K562 (cell line): Measurements from ENCODE around the gene RPL7A. TPM values are rescaled to one million over a fixed set of nuclear protein-coding genes. Genes with fewer than 3 reads are reported as not detected.

Experiments used
- ATAC-seq: fragments of 200-7000 bp; cut with Tn5 transposase; 3 replicates; pipeline ENCODE4 v1.9.1; 2020; ENCODE audit warnings: moderate library complexity
- BruUV-seq: library from RNA; stranded (reverse); fragments of 400-500 nt; replicated peaks from 2 replicates; lab custom pipeline; 2021; lab: Mats Ljungman, UMichigan
- CTCF ChIA-PET: fragments of 300-600 bp; formaldehyde crosslinking; extraction: SDS; loops from one replicate; lab custom pipeline; 2021; ENCODE audit warnings: low intra/inter-chr PET ratio; lab: Yijun Ruan, JAX
- POLR2A ChIA-PET: fragments of 300-600, 350-650 bp; sonication (Branson Sonifier 250); formaldehyde crosslinking; extraction: SDS; loops from one replicate; lab custom pipeline; 2021; ENCODE audit warnings: antibody characterized with exemption, inconsistent platforms; lab: Yijun Ruan, JAX
- DNase-seq, 4 experiments: peaks; one replicate each; pipeline versions ENCODE4 v3.0.0 to v3.0.0-alpha.2; 2011 to 2018; ENCODE audit warnings: low spot score in 3 of 4, mixed read lengths in 3 of 4; ENCODE audit errors: extremely low read depth in 1 of 4
- FAIRE-seq: peaks from 2 replicates; lab custom pipeline; 2011; peaks lifted over from hg19 to GRCh38; lab: Jason Lieb, UNC
- H2AFZ ChIP-seq: 2 replicates; pipeline ENCODE4 v1.6.0; 2011; ENCODE audit warnings: low read depth, low read length, control low read depth, inconsistent platforms
- H3K27ac ChIP-seq: fragments of 200-600 bp; 3 replicates; pipeline ENCODE4 v1.8.0; 2011; ENCODE audit warnings: low read depth, mild to moderate bottlenecking, control low read depth, inconsistent platforms, low read length, moderate library complexity, mixed read lengths; ENCODE audit errors: extremely low read depth
- H3K27me3 ChIP-seq, 2 experiments: fragments of 300-600 bp in 1 of 2; 2 replicates in 1 of 2; 3 replicates in 1 of 2; pipeline versions ENCODE4 v1.6.0 to v1.8.0; 2011; ENCODE audit warnings: inconsistent platforms in 2 of 2, low read length in 2 of 2, mild to moderate bottlenecking in 1 of 2, mixed read lengths in 1 of 2, moderate library complexity in 1 of 2; ENCODE audit not compliant: control insufficient read depth in 2 of 2, insufficient read depth in 2 of 2
- H3K36me3 ChIP-seq: fragments of 300-600 bp; 3 replicates; pipeline ENCODE4 v1.8.0; 2011; ENCODE audit warnings: mild to moderate bottlenecking, low read length, inconsistent platforms; ENCODE audit not compliant: control insufficient read depth, insufficient read depth
- H3K4me1 ChIP-seq, 2 experiments: fragments of 200-600 bp in 1 of 2; replicated peaks in 1 of 2; 2 replicates in 1 of 2; 3 replicates in 1 of 2; pipeline versions ENCODE4 v1.5.1 to v1.8.0; 2011; ENCODE audit warnings: inconsistent platforms in 2 of 2, low read length in 2 of 2, mild to moderate bottlenecking in 1 of 2, mixed read lengths in 1 of 2, moderate library complexity in 1 of 2; ENCODE audit not compliant: control insufficient read depth in 2 of 2, insufficient read depth in 2 of 2
- H3K4me2 ChIP-seq: 2 replicates; pipeline ENCODE4 v1.6.1; 2011; ENCODE audit warnings: low read length, control low read depth, inconsistent platforms, mixed read lengths; ENCODE audit not compliant: insufficient read depth
- H3K4me3 ChIP-seq: fragments of 200-600 bp; sonication (generic), shearing (Covaris generic); 2 replicates; pipeline ENCODE4 v1.5.1; 2016; ENCODE audit warnings: control low read depth, inconsistent platforms
- H3K79me2 ChIP-seq: fragments of 200-600 bp; 3 replicates; pipeline ENCODE4 v1.8.0; 2011; ENCODE audit warnings: low read length, inconsistent platforms; ENCODE audit not compliant: control insufficient read depth, insufficient read depth
- H3K9ac ChIP-seq, 2 experiments: 2 replicates each; pipeline versions ENCODE4 v1.6.0 to v1.6.1; 2011; ENCODE audit warnings: low read depth in 2 of 2, low read length in 2 of 2, control low read depth in 1 of 2, inconsistent platforms in 1 of 2, mild to moderate bottlenecking in 1 of 2, mixed read lengths in 1 of 2; ENCODE audit not compliant: insufficient read depth in 1 of 2
- H3K9me1 ChIP-seq: one replicate; pipeline ENCODE4 v1.6.0; 2011; ENCODE audit warnings: inconsistent platforms, mild to moderate bottlenecking, low read length, moderate library complexity; ENCODE audit not compliant: control insufficient read depth, insufficient read depth
- H3K9me3 ChIP-seq: replicated peaks from 2 replicates; pipeline ENCODE4 v1.5.1; 2011; ENCODE audit warnings: low read depth, low read length, inconsistent platforms; ENCODE audit not compliant: control insufficient read depth, insufficient read depth
- H4K20me1 ChIP-seq: replicated peaks from 2 replicates; pipeline ENCODE4 v1.6.1; 2011; ENCODE audit warnings: low read length, inconsistent platforms, mixed read lengths; ENCODE audit not compliant: control insufficient read depth, insufficient read depth
- CTCFL ChIP-seq: IDR thresholded peaks from 2 replicates; pipeline ENCODE4 v1.6.1; 2011; ENCODE audit warnings: borderline replicate concordance, low read depth, mild to moderate bottlenecking, moderate library complexity, low read length; ENCODE audit not compliant: insufficient read depth, poor library complexity, severe bottlenecking
- POLR2G ChIP-seq: fragments of 200-400 bp; formaldehyde crosslinking; IDR thresholded peaks from 2 replicates; pipeline ENCODE4 v1.6.1; 2017; ENCODE audit warnings: low read depth, mild to moderate bottlenecking, antibody characterized with exemption, low read length, moderate library complexity
- SRF ChIP-seq, 2 experiments: fragments of 250-450, 450-650 bp in 1 of 2; sonication (Bioruptor Pico) in 1 of 2; sonication (generic) in 1 of 2; formaldehyde crosslinking; IDR thresholded peaks; 2 replicates each; pipeline versions ENCODE4 v1.5.0 to v1.5.1; 2020 to 2022; ENCODE audit warnings: mild to moderate bottlenecking in 1 of 2, missing genetic modification reagents in 1 of 2
- WGBS: fragments of 100-300 bp; shearing (Covaris generic); methylation state at CpG from one replicate; pipeline ENCODE4 v1.1.6; 2016; ENCODE audit warnings: low coverage, mixed read lengths; ENCODE audit not compliant: insufficient coverage; ENCODE audit errors: missing lambda C conversion rate; 5-methylcytosine and 5-hydroxymethylcytosine counted together
- in situ Hi-C: fragments of 300-500 bp; cut with MboI; formaldehyde crosslinking; loops from 4 replicates; pipeline ENCODE4 v1.15.0; 2018; ENCODE audit warnings: inconsistent platforms, mixed read lengths
- intact Hi-C: fragments of 100-400 bp; cut with micrococcal nuclease; formaldehyde crosslinking; loops from 2 replicates; pipeline ENCODE4 v1.14.2; 2022
- polyA plus RNA-seq, 8 experiments: library from polyadenylated mRNA; depleted of rRNA in 4 of 8; stranded (reverse) in 5 of 8; unstranded in 3 of 8; fragments of >200 nt; fragmentation: Nextera tagmentation in 2 of 8; fragmentation: Illumina TruSeq in 1 of 8; extraction: Ambion mirVana in 2 of 8; extraction: Trizol in 1 of 8; gene quantifications; 2 replicates each; pipeline versions ENCODE4 v1.2.1 to v1.2.3, GENCODE V29; 2011 to 2014; ENCODE audit warnings: inconsistent platforms in 1 of 8, missing spikeins in 1 of 8
- total RNA-seq, 7 experiments: library from RNA; depleted of rRNA in 6 of 7; stranded (reverse); fragments of >200 nt in 6 of 7; fragmentation: Illumina TruSeq in 2 of 7; extraction: Trizol in 2 of 7; gene quantifications; 2 replicates each; pipeline versions ENCODE4 v1.2.1 to v1.2.3, GENCODE V29; 2011 to 2021; ENCODE audit warnings: low replicate concordance in 1 of 7
- TF ChIP-seq, protein P1 (sequence below), 3 experiments: IDR thresholded peaks in 2 of 3; conservative IDR thresholded peaks in 1 of 3; 2 replicates each; pipeline ENCODE4 v1.5.1; 2011 to 2012; ENCODE audit warnings: low read length in 3 of 3, mild to moderate bottlenecking in 3 of 3, control low read depth in 2 of 3, improper control_type of control experiment in 1 of 3, inconsistent platforms in 1 of 3, low read depth in 1 of 3, mixed read lengths in 1 of 3, moderate library complexity in 1 of 3; ENCODE audit not compliant: insufficient read depth in 2 of 3

Gene RPL7A
- total and polyA plus RNA-seq, 9 of the 15 experiments (the other 6 are each of a cell fraction or from before 2014, with no cell fraction given), result 1,935 to 3,760 (median 2,652) TPM

- TF ChIP-seq, protein P1, sequence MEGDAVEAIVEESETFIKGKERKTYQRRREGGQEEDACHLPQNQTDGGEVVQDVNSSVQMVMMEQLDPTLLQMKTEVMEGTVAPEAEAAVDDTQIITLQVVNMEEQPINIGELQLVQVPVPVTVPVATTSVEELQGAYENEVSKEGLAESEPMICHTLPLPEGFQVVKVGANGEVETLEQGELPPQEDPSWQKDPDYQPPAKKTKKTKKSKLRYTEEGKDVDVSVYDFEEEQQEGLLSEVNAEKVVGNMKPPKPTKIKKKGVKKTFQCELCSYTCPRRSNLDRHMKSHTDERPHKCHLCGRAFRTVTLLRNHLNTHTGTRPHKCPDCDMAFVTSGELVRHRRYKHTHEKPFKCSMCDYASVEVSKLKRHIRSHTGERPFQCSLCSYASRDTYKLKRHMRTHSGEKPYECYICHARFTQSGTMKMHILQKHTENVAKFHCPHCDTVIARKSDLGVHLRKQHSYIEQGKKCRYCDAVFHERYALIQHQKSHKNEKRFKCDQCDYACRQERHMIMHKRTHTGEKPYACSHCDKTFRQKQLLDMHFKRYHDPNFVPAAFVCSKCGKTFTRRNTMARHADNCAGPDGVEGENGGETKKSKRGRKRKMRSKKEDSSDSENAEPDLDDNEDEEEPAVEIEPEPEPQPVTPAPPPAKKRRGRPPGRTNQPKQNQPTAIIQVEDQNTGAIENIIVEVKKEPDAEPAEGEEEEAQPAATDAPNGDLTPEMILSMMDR (IDR thresholded peaks at IDR 0.05 in 2 of 3, conservative IDR thresholded peaks at IDR 0.05 in 1 of 3; ENCODE audit: insufficient read depth in 2 of 3, low read depth in 1 of 3, low read length in 3 of 3), result peak; percentile 24 to 43 (median 30); a peak in 3 of 6 replicates
- peak; percentile 5 for TF ChIP-seq CTCFL
- peak; percentile 39; the same call in 1 of the 2 replicates for TF ChIP-seq POLR2G
- no peak for TF ChIP-seq SRF (CRISPR knock-in tag; IDR thresholded peaks at IDR 0.05)
- intact Hi-C loops, result no loop called here
- Histone ChIP-seq H3K4me3 (no peak overlapping the region), H3K27me3 (no peaks in the 10 kb centered on the region), H3K9ac (peak overlapping the region in 1 of 2 experiments; percentile 80; a peak in 1 of 4 replicates), H3K9me1 (no peaks in the 10 kb centered on the region), H3K9me3 (no peaks in the 10 kb centered on the region), H2AFZ (no peak overlapping the region), H4K20me1 (peaks cover 2% of the 10 kb centered on the region; the same call in 1 of the 2 replicates), H3K4me2 (no peak overlapping the region), H3K79me2 (peaks cover 18% of the 10 kb centered on the region), H3K4me1 (peaks cover 10 to 31% of the 10 kb centered on the region in 2 experiments; a peak in 4 of 5 replicates), H3K27ac (no peak overlapping the region), H3K36me3 (peaks cover 83% of the 10 kb centered on the region)
- peak; percentile 48 for ATAC-seq
- no TSS peak for BruUV-seq
- POLR2A ChIA-PET, result interaction anchor here (0.5 to 1.8 kb wide), 5 partner anchors 12 to 108 kb away, joined by 3 to 5 read pairs (median 3); no protein-coding TSS in a partner anchor
- in situ Hi-C loops, result no loop called here
- 78% methylated on average over 6 of the region's 12 CpGs for WGBS
- FAIRE-seq, result no peak
- no peak for DNase-seq
- CTCF ChIA-PET, result no interaction called here
Measured at GRCh38 chr9:133342069-133342406, 6.0 kb upstream of the RPL7A start.
